Activated CD8-positive, alpha-beta memory T cell treated with anti-CD3 and anti-CD28 coated beads, Interleukin-2, amount 50 U/mL, for 4 hours (primary cell): ENCODE results near the gene GPR84.

Experiments
- DNase-seq: peaks from one replicate; pipeline ENCODE4 v3.0.0-alpha.2; 2020

GPR84 gene

DNA sequence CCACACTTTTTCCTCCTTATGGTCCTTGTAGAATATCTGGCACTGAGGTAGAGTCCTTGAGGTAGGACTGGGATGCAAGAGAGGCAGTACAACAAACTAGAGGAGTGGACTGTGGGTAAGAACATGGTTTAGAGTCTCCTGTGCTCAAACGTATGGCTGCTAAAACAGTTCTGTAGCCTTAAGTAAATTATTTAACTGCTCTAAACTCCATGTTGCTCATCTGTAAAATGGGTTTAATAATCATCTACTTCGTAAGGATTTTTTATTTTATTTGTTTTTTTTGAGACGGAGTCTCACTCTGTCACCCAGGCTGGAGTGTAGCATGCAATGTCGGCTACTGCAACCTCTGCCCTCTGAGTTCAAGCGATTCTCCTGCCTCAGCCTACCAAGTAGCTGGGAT, 42.9 kb downstream of the GPR84 start:
- no peak for DNase-seq
